Measurements from ENCODE around the gene NOX1. TPM values are rescaled to one million over a fixed set of nuclear protein-coding genes. Genes with fewer than 3 reads are reported as not detected.

NOX1 gene
- total RNA-seq, 1 donor from 2014 or later, result not detected

DNA sequence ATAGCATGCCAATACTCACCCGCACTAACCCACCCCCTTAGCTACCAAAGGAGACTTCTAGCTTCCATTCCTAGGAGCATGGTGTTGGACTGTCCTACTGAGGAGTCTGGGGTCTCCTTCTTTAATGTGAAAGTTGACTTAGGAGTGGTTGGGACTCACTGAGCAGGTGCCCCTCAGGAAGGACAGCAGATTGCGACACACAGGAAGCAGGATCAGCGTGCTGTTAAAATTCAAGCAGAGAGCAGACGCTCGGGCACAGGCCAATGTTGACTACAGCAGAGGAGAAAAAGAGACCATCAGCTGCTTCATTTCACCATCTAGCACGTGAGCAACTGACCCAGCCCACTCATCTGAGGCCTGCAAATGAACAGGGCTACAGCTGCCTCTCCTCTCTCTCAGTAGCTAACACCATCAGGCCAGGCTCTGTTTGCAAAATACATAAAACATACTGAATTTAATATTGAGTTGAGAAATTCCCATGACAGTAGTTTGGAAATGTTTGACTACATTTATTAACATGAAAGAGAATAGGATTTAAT is 10.8 kb downstream of the NOX1 start:
- Mint-ChIP-seq H3K27ac (ENCODE audit: unreplicated experiment) (no peak overlapping the region), H3K4me3 (ENCODE audit: unreplicated experiment) (no peak overlapping the region), H3K27me3 (ENCODE audit: unreplicated experiment) (no peaks in the 10 kb centered on the region), H3K36me3 (ENCODE audit: unreplicated experiment) (no peaks in the 10 kb centered on the region), H3K4me1 (ENCODE audit: low read depth, unreplicated experiment) (no peaks in the 10 kb centered on the region), H3K9me3 (ENCODE audit: unreplicated experiment) (no peaks in the 10 kb centered on the region)
- DNase-seq, result no peak
- TF ChIP-seq CTCF (IDR thresholded peaks at IDR 0.05; ENCODE audit: partially characterized antibody, unreplicated experiment), result no peak

DNA sequence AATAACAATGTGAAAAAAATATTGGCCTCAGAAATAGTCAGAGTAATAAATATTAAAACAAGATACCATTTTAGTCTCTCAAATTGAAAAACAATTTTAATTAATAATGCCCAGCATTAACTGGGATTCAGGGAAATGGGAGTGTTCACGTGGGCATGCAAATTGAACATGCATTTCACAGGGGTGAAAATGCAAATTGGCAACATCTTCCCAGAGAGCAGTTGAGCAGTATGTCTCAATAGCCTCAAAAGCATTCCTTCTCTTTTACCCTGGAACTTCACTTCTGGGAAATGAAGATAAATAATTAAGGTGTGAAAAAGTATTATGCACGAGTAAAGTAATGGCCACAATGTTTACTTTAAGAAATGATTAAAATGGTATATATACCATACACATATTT is 21.3 kb downstream of the NOX1 start:
- Mint-ChIP-seq H3K4me3 (ENCODE audit: unreplicated experiment) (no peak overlapping the region), H3K27ac (ENCODE audit: unreplicated experiment) (no peak overlapping the region), H3K27me3 (ENCODE audit: unreplicated experiment) (peaks cover 1% of the 10 kb centered on the region), H3K9me3 (ENCODE audit: unreplicated experiment) (no peaks in the 10 kb centered on the region), H3K36me3 (ENCODE audit: unreplicated experiment) (no peaks in the 10 kb centered on the region), H3K4me1 (ENCODE audit: low read depth, unreplicated experiment) (no peaks in the 10 kb centered on the region)
- no peak for TF ChIP-seq CTCF (IDR thresholded peaks at IDR 0.05; ENCODE audit: partially characterized antibody, unreplicated experiment)
- no peak for DNase-seq

GRCh38 chrX:100850317-100850716 is 23.8 kb downstream of the NOX1 start:
- DNase-seq, result no peak
- H3K36me3 Mint-ChIP-seq (ENCODE audit: unreplicated experiment), result no peaks in the 10 kb centered on the region
- no peaks in the 10 kb centered on the region for H3K4me1 Mint-ChIP-seq (ENCODE audit: low read depth, unreplicated experiment)
- no peak overlapping the region for H3K27ac Mint-ChIP-seq (ENCODE audit: unreplicated experiment)
- no peaks in the 10 kb centered on the region for H3K9me3 Mint-ChIP-seq (ENCODE audit: unreplicated experiment)
- no peak overlapping the region for H3K4me3 Mint-ChIP-seq (ENCODE audit: unreplicated experiment)
- no peaks in the 10 kb centered on the region for H3K27me3 Mint-ChIP-seq (ENCODE audit: unreplicated experiment)
- TF ChIP-seq CTCF (IDR thresholded peaks at IDR 0.05; ENCODE audit: partially characterized antibody, unreplicated experiment), result no peak

DNA sequence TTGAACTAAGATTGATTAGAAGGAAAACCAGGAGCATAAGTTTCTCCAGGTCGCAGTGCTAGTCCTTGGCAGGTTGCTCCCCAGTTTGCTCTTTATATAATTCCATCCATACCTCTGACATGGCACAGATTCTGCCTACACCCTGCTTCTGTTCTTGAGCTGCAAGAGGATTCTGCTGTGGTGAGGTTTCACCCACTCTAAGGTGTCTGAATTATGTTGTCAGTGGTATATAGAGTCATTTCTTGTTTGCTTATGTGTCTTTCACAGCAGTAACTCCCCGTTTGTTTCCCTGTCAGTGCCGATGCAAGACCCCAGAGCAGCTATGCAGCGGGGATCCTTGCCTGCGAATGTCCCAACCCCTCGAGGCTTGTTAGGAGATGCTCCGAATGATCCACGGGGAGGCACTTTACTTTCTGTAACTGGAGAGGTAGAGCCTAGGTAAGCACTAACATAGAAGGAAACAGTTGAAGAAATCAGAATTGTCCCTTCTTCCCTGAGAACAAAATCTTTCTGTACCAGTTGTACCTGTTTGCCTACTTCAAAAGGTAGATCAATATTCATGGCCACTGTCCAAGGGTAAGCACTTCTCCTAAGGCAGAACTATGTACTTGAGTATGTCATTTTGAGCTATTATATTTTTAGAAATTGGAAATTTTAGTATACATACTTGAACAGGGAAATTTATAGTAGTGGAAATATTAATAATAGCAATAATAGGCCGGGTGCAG is 42.8 kb downstream of the NOX1 start:
- no peak for TF ChIP-seq CTCF (IDR thresholded peaks at IDR 0.05; ENCODE audit: partially characterized antibody, unreplicated experiment)
- no peaks in the 10 kb centered on the region for H3K9me3 Mint-ChIP-seq (ENCODE audit: unreplicated experiment)

DNA sequence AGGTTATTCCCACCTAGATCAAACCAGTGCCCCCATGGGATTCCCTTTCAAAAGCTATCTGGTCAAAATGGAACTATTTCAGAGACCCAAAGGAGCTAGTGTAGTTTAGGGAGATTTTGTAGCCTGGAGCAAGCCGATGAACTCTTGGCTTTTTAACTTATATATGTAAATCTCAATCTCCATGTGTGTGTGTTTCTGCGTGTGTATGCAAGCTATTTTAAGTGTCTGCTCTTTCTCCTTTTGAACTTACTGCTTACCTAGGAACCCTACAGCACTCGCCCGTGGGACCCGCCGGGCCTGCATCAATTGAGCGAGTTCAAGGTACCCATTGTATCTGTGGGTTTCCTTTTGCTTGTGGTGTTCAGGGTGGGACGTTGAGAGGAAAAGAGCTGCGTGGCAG is 43.6 kb downstream of the NOX1 start:
- no peaks in the 10 kb centered on the region for H3K36me3 Mint-ChIP-seq (ENCODE audit: unreplicated experiment)
- TF ChIP-seq CTCF (IDR thresholded peaks at IDR 0.05; ENCODE audit: partially characterized antibody, unreplicated experiment), result no peak
- no peaks in the 10 kb centered on the region for H3K4me1 Mint-ChIP-seq (ENCODE audit: low read depth, unreplicated experiment)

More for the DNA sequence above, 42.8 kb downstream of the NOX1 start:
- Mint-ChIP-seq H3K4me3 (ENCODE audit: unreplicated experiment) (no peak overlapping the region), H3K4me1 (ENCODE audit: low read depth, unreplicated experiment) (no peaks in the 10 kb centered on the region), H3K27ac (ENCODE audit: unreplicated experiment) (no peak overlapping the region), H3K36me3 (ENCODE audit: unreplicated experiment) (no peaks in the 10 kb centered on the region), H3K27me3 (ENCODE audit: unreplicated experiment) (no peaks in the 10 kb centered on the region)
- DNase-seq, result no peak

More for the DNA sequence above, 43.6 kb downstream of the NOX1 start:
- H3K9me3 Mint-ChIP-seq (ENCODE audit: unreplicated experiment), result no peaks in the 10 kb centered on the region
- no peak for DNase-seq
- H3K27me3 Mint-ChIP-seq (ENCODE audit: unreplicated experiment), result no peaks in the 10 kb centered on the region
- H3K27ac Mint-ChIP-seq (ENCODE audit: unreplicated experiment), result no peak overlapping the region
- no peak overlapping the region for H3K4me3 Mint-ChIP-seq (ENCODE audit: unreplicated experiment)

All from glutamatergic neuron (in vitro differentiated cells).